ENCODE measurements around the gene SLC51A. TPM values are rescaled to one million over a fixed set of nuclear protein-coding genes. Genes with fewer than 3 reads are reported as not detected.

The SLC51A gene
- total and polyA plus RNA-seq, 9 of the 15 experiments (the other 6 are each of a cell fraction or from before 2014, with no cell fraction given) = 0.35 to 0.38 TPM; not detected in 7

- no peaks in the 10 kb centered on the region for H3K9me1 ChIP-seq (ENCODE audit: control insufficient read depth, insufficient read depth, low read length)
- H3K4me3 ChIP-seq = no peak overlapping the region
- H3K27ac ChIP-seq (ENCODE audit: extremely low read depth, low read depth, low read length) = no peak overlapping the region
- H3K4me1 ChIP-seq (replicated peaks in 1 of 2; ENCODE audit: control insufficient read depth in 2 of 2, insufficient read depth in 2 of 2, low read length in 2 of 2) = peaks cover 24 to 30% of the 10 kb centered on the region in 2 experiments
- H4K20me1 ChIP-seq (replicated peaks; ENCODE audit: control insufficient read depth, insufficient read depth, low read length) = no peaks in the 10 kb centered on the region
- ATAC-seq (no peak), FAIRE-seq (no peak), DNase-seq (ENCODE audit: extremely low read depth in 1 of 4, low spot score in 3 of 4) (no peak)
- H3K4me2 ChIP-seq (ENCODE audit: insufficient read depth, low read length) = no peak overlapping the region
- no peak overlapping the region for H2AFZ ChIP-seq (ENCODE audit: low read depth, low read length)
- WGBS (ENCODE audit: insufficient coverage, low coverage, missing lambda C conversion rate) = 90% methylated on average over 5 of the region's 5 CpGs
- ChIA-PET POLR2A (no interaction called here), CTCF (ENCODE audit: low intra/inter-chr PET ratio) (no interaction called here)
- no peaks in the 10 kb centered on the region; the same call in 1 of the 2 replicates for H3K9me3 ChIP-seq (replicated peaks; ENCODE audit: control insufficient read depth, insufficient read depth, low read depth, low read length)
- no peak for TF ChIP-seq BRD9 (IDR thresholded peaks at IDR 0.05; ENCODE audit: low read depth, partially characterized antibody)
- peak; percentile 6 for TF ChIP-seq RBM25 (IDR thresholded peaks at IDR 0.05; ENCODE audit: low read depth, low read length, severe bottlenecking)
- no peak for TF ChIP-seq XRCC5 (IDR thresholded peaks at IDR 0.05; ENCODE audit: low read depth, low read length)
- peaks cover 47% of the 10 kb centered on the region for H3K79me2 ChIP-seq (ENCODE audit: control insufficient read depth, insufficient read depth, low read length)
- intact Hi-C loops (cut with micrococcal nuclease) = loop anchor here (5.0 kb wide), 1 partner anchor 162 kb away; the partner anchor contains the start of gene UBXN7
- in situ Hi-C loops (cut with MboI) = no loop called here
- H3K36me3 ChIP-seq (ENCODE audit: control insufficient read depth, insufficient read depth, low read length) = peaks cover 52% of the 10 kb centered on the region; the same call in 2 of the 3 replicates
- no TSS peak for BruUV-seq (replicated peaks)
- H3K27me3 ChIP-seq (ENCODE audit: control insufficient read depth in 2 of 2, insufficient read depth in 2 of 2, low read length in 2 of 2) = no peaks in the 10 kb centered on the region
- H3K9ac ChIP-seq (ENCODE audit: insufficient read depth in 1 of 2, low read depth in 2 of 2, low read length in 2 of 2) = no peak overlapping the region
Observed at GRCh38 chr3:196270499-196270898, 54.2 kb downstream of the SLC51A start.

GRCh38 chr3:196272826-196273225, 56.5 kb downstream of the SLC51A start:
- no TSS peak for BruUV-seq (replicated peaks)
- CTCF ChIA-PET (ENCODE audit: low intra/inter-chr PET ratio) = no interaction called here
- WGBS (ENCODE audit: insufficient coverage, low coverage, missing lambda C conversion rate) = 97% methylated on average over 14 of the region's 14 CpGs
- no peak for TF ChIP-seq ZNF165 (CRISPR knock-in tag; IDR thresholded peaks at IDR 0.05; ENCODE audit: borderline replicate concordance)
- TF ChIP-seq ZNF778 (CRISPR knock-in tag; IDR thresholded peaks at IDR 0.05) = no peak
- no peak for TF ChIP-seq ZBED1 (IDR thresholded peaks at IDR 0.05)
- TF ChIP-seq ZNF512 (tag; IDR thresholded peaks at IDR 0.05) = no peak
- TF ChIP-seq MTA3 (IDR thresholded peaks at IDR 0.05; ENCODE audit: borderline replicate concordance) = no peak
- no peak for TF ChIP-seq HEY1 (CRISPR knock-in tag; IDR thresholded peaks at IDR 0.05; ENCODE audit: borderline replicate concordance)
- no peak for TF ChIP-seq HOXB6 (CRISPR knock-in tag; IDR thresholded peaks at IDR 0.05; ENCODE audit: borderline replicate concordance)
- no peak for TF ChIP-seq MCM2 (IDR thresholded peaks at IDR 0.05; ENCODE audit: low read depth)
- no peak for TF ChIP-seq RFX5 (IDR thresholded peaks at IDR 0.05; ENCODE audit: low read depth, low read length)
- no peak for TF ChIP-seq TRIM25 (IDR thresholded peaks at IDR 0.05; ENCODE audit: borderline replicate concordance)
- TF ChIP-seq ZNF311 (CRISPR knock-in tag; IDR thresholded peaks at IDR 0.05) = no peak

More at GRCh38 chr3:196272826-196273225, 56.5 kb downstream of the SLC51A start:
- Histone ChIP-seq H3K4me2 (ENCODE audit: insufficient read depth, low read length) (no peak overlapping the region), H4K20me1 (replicated peaks; ENCODE audit: control insufficient read depth, insufficient read depth, low read length) (no peaks in the 10 kb centered on the region), H3K36me3 (ENCODE audit: control insufficient read depth, insufficient read depth, low read length) (peaks cover 34% of the 10 kb centered on the region; the same call in 2 of the 3 replicates), H3K4me3 (no peak overlapping the region), H3K9me1 (ENCODE audit: control insufficient read depth, insufficient read depth, low read length) (no peaks in the 10 kb centered on the region), H3K79me2 (ENCODE audit: control insufficient read depth, insufficient read depth, low read length) (peaks cover 62% of the 10 kb centered on the region), H2AFZ (ENCODE audit: low read depth, low read length) (no peak overlapping the region), H3K9me3 (replicated peaks; ENCODE audit: control insufficient read depth, insufficient read depth, low read depth, low read length) (no peaks in the 10 kb centered on the region; the same call in 1 of the 2 replicates), H3K4me1 (replicated peaks in 1 of 2; ENCODE audit: control insufficient read depth in 2 of 2, insufficient read depth in 2 of 2, low read length in 2 of 2) (peaks cover 28 to 30% of the 10 kb centered on the region in 2 experiments), H3K27me3 (ENCODE audit: control insufficient read depth in 2 of 2, insufficient read depth in 2 of 2, low read length in 2 of 2) (no peaks in the 10 kb centered on the region), H3K9ac (ENCODE audit: insufficient read depth in 1 of 2, low read depth in 2 of 2, low read length in 2 of 2) (peak overlapping the region in 1 of 2 experiments; percentile 48; a peak in 1 of 4 replicates), H3K27ac (ENCODE audit: extremely low read depth, low read depth, low read length) (no peak overlapping the region)
- in situ Hi-C loops (cut with MboI) (no loop called here), intact Hi-C loops (cut with micrococcal nuclease) (loop anchor here (5.0 kb wide), 1 partner anchor 159 kb away; the partner anchor contains the start of gene UBXN7)
- POLR2A ChIA-PET = interaction anchor here (0.7 to 2.7 kb wide), 5 partner anchors 9 to 182 kb away, joined by 3 to 18 read pairs (median 4); no protein-coding TSS in a partner anchor
- ATAC-seq = no peak
- DNase-seq (ENCODE audit: extremely low read depth in 1 of 4, low spot score in 3 of 4) = no peak
- no peak for FAIRE-seq

Data from K562 (cell line).